Measurements from ENCODE around the gene GON4L.
"Not testable (repeated sequence)": the region's sequence is repeated elsewhere in the genome, so short reads cannot be mapped to it uniquely, and the experiment has no call there.

Gene GON4L

DNA sequence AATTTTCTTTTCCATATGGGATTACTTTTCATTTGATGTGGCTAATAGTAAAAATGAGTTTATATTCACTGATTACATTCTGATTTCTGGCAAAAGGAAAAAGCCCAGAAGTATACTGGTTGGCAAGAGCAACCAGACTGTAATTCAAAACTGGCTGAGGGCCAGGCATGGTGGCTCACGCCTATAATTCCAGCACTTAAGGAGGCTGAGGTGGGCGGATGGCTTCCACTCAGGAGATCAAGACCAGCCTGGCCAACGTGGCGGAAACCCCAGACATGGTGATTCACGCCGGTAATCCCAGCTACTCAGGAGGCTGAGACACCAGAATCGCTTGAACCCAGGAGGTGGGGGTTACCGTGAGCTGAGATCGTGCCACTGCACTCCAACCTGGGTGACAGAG, 16.8 kb upstream of the GON4L start:
- no peak for DNase-seq

DNA sequence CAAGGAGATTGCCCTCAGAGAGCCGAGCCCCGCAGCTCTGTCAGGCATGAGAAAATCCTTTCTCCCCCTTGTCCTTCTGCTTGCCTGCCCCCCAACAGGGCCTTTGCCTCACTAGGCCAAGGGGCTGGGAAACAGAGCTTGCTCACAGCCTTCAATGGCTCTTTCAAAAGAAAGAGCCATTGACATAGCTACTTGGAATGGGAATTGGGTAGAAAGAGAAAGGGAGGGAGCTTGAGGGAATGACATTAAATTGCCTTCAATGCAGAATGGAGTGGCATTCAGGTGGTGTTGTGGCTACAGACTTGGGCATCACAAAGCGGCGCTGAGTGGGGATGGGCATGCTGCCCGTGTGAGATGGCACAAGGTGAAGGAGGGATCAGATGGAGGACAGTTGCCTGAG, 15.5 kb upstream of the GON4L start:
- DNase-seq = no peak

DNA sequence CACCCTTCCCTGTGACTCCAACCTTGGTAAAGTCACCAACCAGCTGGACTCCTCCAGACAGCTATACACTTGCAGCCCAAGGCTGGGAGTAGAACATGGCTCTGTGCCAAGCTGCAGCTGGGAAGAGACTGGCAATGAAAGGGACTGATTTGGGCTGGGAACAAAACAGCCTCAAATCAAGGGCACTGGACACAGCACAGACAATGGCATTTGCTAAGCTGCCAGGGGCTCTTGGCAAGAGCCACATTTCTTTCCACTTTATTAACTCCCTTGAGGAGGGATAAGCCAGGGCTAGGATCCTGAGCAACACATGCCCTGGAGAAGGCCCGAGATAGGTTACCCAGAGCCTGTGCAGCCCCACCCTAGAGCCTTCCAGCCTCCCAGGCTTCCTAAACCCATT, 14.4 kb upstream of the GON4L start:
- DNase-seq = no peak

DNA sequence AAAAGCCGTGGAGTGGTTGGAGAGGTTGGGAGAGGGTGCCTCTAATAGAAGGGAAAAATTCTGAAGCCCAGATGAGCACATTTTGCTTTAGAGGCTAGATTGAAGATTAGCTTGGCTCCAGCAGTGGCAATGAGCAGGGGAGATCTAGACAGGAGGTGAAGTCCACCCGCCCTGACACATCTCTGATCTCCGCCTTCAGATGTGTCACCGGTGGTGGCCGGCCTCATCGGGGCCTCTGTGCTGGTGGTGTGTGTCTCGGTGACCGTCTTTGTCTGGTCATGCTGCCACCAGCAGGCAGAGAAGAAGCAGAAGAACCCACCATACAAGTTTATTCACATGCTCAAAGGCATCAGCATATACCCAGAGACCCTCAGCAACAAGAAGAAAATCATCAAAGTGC, 10.8 kb upstream of the GON4L start:
- DNase-seq = no peak

DNA sequence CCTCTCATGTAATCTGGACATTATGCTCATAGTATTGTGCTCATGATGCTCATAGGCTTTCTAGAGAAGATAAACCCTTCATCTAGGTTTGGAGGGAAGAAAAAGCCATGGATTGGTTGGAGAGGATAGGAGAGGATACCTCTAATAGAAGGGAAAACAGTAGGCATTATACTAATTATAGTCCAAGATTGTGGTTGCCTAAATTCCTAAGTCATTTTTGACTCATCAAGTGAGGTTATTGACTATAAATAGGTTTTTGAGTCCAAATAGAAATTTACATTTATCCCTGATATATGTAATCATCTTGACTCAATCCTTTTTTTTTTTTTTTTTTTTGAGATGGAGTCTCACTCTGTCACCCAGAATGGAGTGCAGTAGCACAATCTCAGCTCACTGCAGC, 7.4 kb upstream of the GON4L start:
- no peak for DNase-seq

DNA sequence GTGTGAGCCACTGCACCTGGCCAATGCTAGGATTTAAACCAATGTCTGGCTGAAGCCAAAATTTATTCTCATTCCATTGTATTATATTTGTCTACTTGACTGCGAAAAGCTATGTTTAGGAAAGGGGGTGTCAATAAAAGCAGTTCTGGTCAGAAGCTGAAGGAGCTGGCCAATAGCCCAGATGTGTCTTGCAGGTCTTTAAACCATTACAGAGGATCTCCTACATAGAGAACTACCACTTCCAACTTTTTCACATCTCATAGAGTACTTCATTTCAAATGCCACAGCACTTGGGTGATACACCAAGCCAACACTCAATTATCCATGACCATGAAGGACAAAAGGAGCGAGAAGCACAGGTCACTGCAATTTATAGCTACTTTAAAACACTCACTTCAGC, 4.9 kb upstream of the GON4L start:
- no peak for DNase-seq

DNA sequence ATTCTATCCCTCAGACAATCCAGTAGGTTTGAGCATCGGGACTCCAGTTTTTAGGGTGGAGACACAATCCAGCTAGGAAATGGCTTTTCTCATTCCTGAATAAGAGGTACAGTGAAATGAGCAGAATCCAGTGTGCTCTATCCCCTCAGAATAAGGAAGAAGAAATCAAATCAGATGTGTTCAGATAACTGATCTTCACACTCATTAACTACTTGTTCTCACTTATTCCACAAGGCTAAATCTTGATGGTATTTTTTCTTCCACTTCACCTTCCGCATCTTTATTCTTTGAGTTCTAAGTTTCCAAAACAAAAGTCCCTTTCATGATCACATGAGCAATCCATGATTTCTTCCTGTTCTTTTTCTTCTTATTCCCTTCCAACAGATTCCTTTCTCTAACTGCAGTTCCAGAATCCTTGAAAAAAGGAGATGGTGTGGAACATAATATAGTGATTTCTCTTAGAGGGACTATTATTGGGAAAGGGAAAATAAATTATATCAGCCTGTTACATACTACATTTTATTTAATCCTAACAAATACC, 4.0 kb upstream of the GON4L start:
- no peak for DNase-seq

DNA sequence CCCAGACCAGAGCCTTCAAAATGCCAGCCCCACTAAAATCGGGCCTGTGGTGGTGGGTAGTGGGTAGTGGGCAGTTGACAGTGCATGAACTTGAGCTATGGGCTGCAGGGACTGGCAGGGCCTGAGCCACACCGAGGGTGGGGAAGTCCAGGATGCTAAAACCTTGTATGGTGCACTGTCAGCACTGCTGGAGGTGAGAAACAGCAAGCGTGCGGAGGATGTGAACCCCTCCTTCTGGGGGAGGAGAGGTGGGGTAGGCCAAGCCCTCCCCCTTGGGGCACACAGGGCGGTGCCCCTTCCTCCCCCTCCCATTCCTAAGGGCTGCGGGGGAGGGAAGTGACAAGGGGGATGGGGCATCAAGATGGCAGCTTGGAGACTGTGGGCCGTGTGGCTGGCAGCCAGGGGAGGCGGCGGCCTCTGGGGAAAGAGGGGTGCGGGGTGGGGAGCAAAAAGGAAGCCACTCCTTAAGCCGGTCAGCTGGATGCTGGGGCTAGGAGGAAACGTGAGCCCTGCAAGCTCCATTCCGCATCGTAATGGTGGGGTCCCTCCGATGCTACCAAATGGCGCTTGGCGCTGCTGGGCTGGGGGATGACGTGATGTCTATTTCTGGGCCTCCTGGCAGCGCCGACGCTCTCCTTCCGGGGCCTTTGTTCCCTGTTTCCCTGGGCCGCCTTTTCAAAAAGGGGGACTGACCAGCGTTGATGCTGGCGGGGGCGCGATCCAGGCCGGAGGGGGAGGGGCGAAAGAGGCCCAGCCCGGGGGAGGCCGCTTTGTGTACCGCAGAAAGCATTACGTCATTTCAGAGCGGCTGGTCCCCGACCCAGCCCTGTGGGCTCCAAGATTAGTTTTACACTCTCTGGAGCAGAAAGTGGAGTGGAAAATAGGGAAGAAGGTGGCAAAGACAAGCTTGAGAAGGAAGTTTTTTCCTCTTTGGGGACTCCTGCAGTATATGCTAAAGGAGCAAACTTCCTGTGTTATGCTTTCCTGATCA, 3.2 kb upstream of the GON4L start:
- DNase-seq = peak; percentile 86

DNA sequence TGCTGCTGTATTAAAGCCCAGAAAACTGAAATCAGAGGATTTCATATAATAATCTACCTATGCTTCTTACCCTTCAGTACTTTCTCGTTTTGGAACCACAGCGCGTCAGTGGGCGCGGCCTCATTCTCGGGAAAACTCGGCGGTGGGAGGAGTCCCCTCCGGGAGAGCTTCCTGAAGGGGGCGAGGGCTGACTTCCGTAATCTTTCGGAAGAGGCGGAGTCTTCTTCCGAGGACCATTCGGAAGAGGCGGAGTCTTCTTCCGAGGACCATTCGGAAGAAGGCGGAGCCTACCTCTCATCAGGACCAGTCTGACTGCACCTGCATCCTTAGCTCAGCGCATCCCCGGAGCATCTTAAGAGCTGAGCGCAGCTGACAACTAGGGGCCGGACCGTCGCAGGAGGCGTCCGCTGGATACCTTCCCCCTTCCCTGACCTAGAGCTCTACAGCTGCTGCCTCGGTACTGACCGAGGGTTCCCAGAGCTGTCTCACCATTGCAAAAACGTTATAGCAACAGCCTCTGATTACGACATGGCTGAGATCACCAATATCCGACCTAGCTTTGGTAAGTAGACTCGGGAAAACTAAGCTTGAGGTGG, 2.3 kb upstream of the GON4L start, which contains the start of gene SYT11:
Gene SYT11 (plus strand): TSS at position 334 of the 596 bp plus-strand sequence. CDS start 195 bp downstream, at position 529.
- DNase-seq = peak; percentile 96

DNA sequence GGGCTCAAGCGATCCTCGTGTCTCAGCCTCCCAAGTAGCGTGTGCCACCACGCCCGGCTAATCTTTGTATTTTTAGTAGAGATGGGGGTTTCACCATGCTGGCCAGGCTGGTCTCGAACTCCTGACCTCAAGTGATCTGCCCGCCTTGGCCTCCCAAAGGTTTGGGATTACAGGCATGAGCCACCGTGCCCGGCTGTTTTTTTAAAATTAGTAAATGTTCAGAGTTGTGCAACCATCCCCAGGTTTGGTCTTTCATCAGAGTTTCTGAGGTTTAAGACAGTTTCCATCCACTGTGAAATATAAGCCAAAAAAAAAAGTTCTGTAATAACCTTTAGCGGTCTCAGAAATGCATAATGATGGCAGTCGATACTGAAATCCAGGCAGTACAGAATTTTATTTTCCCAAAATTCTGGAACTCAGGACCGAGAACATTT, 1.8 kb upstream of the GON4L start:
- no peak for DNase-seq

DNA sequence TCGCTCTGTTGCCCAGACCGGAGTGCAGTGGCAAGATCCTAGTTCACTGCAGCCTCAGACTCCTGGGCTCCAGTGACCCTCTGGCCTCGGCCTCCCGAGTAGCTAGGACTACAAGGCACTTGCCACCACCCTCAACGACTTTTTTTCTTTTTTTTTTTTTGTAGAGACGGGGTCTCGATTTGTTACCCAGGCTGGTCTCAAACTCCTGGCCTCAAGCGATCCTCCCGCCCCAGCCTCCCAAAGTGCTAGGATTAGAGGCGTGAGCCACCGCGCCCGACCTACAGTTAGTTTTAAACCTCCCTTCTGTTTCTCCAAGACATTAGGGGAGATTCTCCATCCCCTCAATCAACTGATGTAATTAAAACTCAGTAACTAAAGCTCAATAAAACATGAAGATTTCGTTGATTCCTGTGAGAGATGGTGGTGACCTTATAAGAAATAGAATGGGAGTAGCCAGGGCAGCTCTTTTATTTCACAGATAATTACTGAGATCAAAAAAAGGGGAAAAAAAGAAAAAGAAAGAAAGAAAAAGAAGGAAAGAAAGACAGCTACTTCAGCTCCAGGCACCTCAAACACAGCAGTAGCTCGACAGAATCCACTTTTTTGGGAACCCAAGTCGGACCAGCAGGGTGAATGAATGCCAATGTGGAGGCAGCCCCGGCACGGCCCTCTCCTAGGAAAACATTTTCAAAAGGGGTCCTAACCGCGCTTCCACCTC, 598 bp downstream of the GON4L start:
- DNase-seq = no peak

DNA sequence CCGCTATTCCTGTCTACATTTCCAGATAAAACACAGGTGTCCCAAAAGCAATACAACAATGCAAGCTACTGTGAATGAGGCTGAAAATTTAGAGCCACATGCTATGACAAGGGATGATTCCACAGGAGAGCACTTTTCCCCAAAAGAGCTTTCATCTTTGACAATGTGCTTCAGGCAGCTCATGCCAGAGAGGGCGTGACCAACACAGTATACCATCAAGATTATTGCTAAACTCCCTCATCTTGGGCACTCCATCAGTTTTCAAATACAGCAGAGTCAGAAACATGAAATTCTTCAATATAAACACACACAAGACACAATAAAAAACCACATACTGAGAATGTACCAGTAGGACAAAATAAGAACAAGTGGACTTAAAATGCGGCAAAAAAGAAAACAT, 6.7 kb downstream of the GON4L start:
- DNase-seq = no peak

DNA sequence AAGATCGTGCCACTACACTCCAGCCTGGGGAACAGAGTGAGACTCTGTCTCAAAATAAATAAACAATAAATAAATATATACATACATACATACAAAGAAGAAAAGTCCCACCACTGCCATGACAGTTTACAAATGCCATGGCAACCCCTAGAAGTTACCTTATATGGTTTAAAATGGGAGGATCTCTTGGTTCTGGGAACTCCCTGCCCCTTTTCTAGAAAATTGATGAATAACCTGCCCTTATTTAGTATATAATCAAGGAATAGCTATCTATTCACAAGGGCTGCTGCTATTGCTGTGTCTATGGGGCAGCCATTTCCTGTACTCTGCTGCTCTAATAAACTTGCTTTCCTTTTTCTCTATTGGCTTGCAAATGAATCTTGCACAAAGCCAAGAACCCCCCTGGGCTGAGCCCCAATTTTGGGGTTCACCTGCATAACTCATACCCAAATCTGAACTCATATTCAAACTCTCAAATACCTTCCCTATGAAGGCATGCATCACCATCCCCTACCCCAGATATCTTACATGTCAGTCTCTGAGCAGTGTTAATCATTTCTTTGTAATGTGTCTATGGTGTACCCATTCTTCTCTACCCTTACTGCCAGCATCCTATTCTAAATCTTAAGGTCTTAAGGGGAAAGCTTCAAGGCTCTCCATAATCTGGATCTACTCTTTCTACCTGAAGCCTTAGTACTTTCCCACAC, 9.0 kb downstream of the GON4L start:
- peak; percentile 20 for DNase-seq

DNA sequence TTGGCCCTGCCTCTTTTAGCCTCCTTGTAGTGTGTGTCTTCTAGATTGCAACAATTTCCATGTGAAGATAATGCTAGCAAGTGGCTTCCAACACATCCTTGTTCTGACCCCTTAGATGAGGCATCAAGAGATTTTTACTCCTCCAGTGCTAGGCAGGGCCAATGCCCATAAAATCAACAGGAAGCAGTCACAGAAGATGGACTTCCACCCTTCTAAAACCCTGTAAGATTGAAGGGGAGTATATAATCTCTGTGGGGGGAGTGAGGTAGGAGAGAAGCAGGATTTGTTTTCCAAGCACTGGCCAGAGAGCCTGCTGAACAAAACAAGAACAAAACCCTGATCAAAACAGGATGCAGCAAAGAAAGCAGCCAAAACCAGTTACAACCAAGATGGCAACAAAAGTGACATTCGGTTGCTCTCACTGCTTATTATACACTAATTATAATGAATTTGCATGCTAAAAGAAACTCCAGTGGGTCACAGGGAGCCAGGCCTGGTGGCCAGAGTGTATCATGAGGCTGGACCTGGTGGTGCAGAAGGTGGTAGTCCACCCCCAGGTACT, 12.1 kb downstream of the GON4L start:
- DNase-seq = no peak

DNA sequence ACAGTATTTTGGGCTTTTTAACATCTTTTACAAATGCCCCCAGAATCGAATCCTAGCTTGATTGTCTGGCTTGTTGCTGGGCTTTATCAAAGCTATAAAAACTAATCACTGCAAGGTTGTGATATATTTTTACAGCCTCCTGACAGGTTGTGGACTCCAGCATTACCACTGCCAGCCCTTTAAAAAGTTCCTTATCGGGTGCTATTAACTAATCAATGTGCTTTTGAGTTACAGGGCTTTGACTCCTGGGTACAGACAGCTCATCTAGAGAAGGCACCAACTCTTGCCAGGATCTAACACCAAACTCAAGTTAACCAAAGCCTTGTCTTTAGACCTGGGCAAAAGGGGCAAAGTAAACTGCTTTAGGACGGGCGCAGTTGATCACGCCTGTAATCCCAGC, 16.6 kb downstream of the GON4L start:
- DNase-seq = no peak

DNA sequence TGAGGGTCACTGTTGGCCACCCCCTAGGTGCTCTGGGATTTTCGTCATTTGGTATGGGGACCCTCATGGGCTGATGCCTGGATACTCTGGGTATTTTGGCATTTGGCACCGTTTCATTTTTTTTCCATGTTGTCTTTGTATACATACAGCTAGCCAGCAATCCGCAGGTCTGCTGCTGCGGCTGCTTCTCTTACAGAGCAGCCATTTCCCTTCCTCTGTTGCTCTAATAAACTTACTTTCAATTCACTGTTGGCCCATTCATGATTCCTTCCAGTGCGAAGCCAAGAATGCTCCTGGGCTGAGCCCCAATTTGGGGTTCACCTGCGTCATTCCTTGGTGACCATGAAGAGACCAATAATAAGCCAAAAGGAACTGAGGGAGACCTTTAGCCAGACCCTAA, 21.5 kb downstream of the GON4L start:
- DNase-seq = no peak

DNA sequence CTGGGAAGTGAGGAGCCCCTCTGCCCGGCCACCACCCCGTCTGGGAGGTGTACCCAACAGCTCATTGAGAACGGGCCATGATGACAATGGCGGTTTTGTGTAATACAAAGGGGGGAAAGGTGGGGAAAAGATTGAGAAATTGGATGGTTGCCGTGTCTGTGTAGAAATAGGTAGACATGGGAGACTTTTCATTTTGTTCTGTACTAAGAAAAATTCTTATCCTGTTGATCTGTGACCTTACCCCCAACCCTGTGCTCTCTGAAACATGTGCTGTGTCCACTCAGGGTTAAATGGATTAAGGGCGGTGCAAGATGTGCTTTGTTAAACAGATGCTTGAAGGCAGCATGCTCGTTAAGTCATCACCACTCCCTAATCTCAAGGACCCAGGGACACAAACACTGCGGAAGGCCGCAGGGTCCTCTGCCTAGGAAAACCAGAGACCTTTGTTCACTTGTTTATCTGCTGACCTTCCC, 22.1 kb downstream of the GON4L start:
- not testable (repeated sequence) for DNase-seq

DNA sequence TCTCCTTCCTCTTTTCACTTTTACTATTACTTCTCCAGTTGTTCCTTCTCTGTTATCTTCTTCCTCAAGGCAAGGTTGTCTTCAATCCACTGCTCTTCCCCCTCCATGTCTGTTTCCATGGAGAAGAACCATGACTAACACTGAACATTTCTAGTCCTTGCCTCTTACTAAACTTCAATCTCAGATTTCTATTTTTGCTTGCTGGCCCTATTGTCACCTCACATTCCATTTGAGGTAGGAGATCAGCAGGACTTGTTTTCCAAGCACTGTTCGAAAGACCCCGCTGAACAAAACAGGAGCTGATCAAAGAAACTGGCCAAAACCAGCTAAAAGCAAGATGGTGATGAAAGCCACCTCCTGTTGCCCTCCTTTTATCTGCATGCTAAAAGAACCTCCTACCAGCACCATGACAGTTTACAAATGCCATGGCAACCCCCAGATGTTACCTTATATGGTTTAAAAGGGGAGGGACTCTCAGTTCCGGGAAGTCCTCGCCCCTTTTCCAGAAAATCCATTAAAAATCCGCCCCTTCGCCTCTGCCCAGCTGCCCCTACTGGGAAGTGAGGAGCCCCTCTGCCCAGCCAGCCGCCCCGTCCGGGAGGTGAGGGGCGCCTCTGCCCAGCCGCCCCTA, 22.6 kb downstream of the GON4L start:
- DNase-seq = no peak

DNA sequence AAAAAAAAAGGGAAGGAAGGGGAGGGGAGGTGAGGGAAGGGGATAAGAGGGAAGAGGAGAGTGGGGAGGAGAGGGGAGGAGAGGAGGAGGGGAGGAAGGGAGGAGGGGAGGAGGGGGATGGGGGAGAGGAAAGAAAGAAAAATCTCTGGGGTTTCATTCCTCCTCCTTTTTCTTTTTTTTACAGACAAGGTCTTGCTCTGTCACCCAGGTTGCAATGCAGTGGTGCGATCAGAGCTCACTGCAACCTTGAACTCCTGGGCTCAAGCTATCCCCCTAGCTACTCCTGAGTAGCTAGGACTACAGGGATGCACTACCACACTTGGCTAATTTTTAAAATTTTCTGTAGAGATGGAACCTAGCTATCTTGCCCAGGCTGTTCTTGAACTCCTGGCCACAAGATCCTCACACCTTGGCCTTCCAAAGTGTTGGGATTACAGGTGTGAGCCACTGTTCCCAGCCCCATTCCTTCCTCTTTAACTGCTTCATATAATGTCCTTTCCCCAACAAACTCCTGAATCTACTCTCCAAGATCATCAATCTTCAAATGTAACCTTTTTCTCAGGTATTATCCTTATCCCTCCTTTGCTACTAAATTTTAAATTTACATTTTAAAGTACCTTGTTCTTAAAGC, 23.2 kb downstream of the GON4L start:
- no peak for DNase-seq

DNA sequence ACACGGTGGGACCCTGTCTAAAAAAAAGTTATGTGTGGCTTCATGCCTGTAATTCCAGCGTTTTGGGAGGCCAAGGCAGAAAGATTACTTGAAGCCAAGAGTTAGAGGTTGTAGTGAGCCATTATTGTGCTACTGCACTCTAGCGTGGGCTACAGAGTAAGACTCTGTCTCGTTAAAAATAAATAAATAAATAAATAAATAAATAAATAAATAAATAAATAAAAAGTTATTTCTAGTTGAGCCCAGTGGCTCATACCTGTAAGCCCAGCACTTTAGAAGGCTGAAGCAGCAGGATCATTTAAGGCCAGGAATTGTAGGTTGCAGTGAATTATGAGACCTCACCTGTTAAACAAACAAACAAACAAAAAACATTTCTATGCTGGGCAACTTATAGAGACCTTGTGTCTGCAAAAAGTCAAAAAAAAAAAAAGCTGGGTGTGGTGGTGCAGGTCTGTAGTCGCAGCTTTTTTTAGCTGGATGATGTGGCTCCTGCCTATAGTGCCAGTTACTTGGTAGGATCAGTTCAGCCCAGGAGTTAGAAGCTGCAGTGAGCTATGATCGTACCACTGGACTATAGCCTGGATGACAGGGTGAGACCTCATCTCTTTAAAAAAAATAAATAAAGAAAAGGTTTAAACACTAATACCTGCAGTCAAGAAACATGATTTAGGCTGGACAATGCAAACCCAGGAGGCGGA, 25.6 kb downstream of the GON4L start:
- no peak for DNase-seq

DNA sequence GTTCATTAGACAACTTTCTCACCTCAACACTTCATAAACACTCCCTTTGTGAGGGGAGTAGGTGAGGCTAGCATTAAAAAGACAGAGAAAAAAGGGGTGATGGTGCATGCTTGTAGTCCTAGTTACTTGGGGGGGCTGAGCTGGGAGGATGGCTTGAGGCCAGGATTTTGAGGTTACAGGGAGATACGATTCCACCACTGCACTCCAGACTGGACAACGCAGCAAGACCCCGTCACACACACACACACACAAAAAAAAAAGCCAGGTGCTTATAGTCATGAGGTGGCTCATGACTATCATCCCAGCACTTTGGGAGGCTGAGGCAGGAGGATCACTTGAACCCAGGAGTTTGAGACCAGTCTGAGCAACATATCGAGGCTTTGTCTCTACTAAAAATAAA, 29.6 kb downstream of the GON4L start:
- DNase-seq = no peak

Data from CD4-positive, alpha-beta T cell treated with Interleukin-10 for 1 hour (primary cell).